HCT116 (cell line): ENCODE measurements around the gene INAVA. TPM values are rescaled to one million over a fixed set of nuclear protein-coding genes. Genes with fewer than 3 reads are reported as not detected.

Experiments used
- ATAC-seq: fragments of 200-7000 bp; cut with Tn5 transposase; 2 replicates; pipeline ENCODE4 v1.9.1; 2020; ENCODE audit warnings: mild to moderate bottlenecking, moderate library complexity
- BruUV-seq: library from RNA; stranded (reverse); fragments of 400-500 nt; replicated peaks from 2 replicates; lab custom pipeline; 2021; lab: Mats Ljungman, UMichigan
- CTCF ChIA-PET: fragments of 300-600 bp; sonication (Branson Sonifier 250); formaldehyde crosslinking; loops from one replicate; lab custom pipeline; 2021; ENCODE audit warnings: antibody characterized with exemption; lab: Charles Lee
- POLR2A ChIA-PET: fragments of 300-600, 350-600 bp; sonication (Branson Sonifier 250); formaldehyde crosslinking; loops from one replicate; lab custom pipeline; 2021; ENCODE audit warnings: antibody characterized with exemption; lab: Charles Lee
- RAD21 ChIA-PET, 2 experiments: fragments of 300-600 bp; sonication (Branson Sonifier 250); formaldehyde crosslinking; loops; one replicate each; lab custom pipeline; 2023; ENCODE audit warnings: low total read pairs in 2 of 2; ENCODE audit not compliant: uncharacterized antibody in 2 of 2, unreplicated experiment in 2 of 2, low non-redundant PET in 1 of 2; lab: Charles Lee
- DNase-seq: peaks from one replicate; pipeline ENCODE4 v3.0.0-alpha.2; 2010; ENCODE audit warnings: low read depth, low spot score
- H2AFZ ChIP-seq: fragments of 200-600 bp; shearing (Covaris generic), sonication (generic); 2 replicates; pipeline ENCODE4 v1.6.1; 2017; ENCODE audit warnings: low read depth, mixed run types, mixed read lengths, antibody characterized with exemption, low read length; ENCODE audit not compliant: poor library complexity, severe bottlenecking
- H3K27ac ChIP-seq: 2 replicates; pipeline ENCODE4 v1.5.1; 2012; ENCODE audit warnings: low read depth, low read length
- H3K27me3 ChIP-seq: fragments of 200-600 bp; sonication (generic); 2 replicates; pipeline ENCODE4 v1.6.1; 2016; ENCODE audit warnings: mixed run types, low read length, mixed read lengths; ENCODE audit not compliant: insufficient read depth
- H3K36me3 ChIP-seq, 2 experiments: fragments of 200-500 bp in 1 of 2; fragments of 200-600 bp in 1 of 2; sonication (Bioruptor generic) in 1 of 2; sonication (generic) in 1 of 2; 2 replicates each; pipeline versions ENCODE4 v1.5.1 to v1.6.1; 2014 to 2016; ENCODE audit warnings: low read length in 2 of 2, inconsistent platforms in 1 of 2, mixed read lengths in 1 of 2, mixed run types in 1 of 2; ENCODE audit not compliant: insufficient read depth in 2 of 2, control insufficient read depth in 1 of 2
- H3K4me1 ChIP-seq, 2 experiments: fragments of 200-600 bp in 1 of 2; sonication (generic) in 1 of 2; 2 replicates each; pipeline versions ENCODE4 v1.5.1 to v1.6.1; 2012 to 2017; ENCODE audit warnings: low read length in 2 of 2, inconsistent platforms in 1 of 2, mild to moderate bottlenecking in 1 of 2, mixed read lengths in 1 of 2, mixed run types in 1 of 2, moderate library complexity in 1 of 2; ENCODE audit not compliant: insufficient read depth in 2 of 2, control insufficient read depth in 1 of 2
- H3K4me2 ChIP-seq: fragments of 200-600 bp; sonication (generic); 2 replicates; pipeline ENCODE4 v1.6.1; 2017; ENCODE audit warnings: mixed run types, low read length, mixed read lengths
- H3K4me3 ChIP-seq, 2 experiments: fragments of 200-600 bp in 1 of 2; sonication (generic) in 1 of 2; replicated peaks in 1 of 2; 2 replicates each; pipeline ENCODE4 v1.5.1; 2011 to 2016; ENCODE audit warnings: low read length in 2 of 2, control low read depth in 1 of 2, low read depth in 1 of 2, mild to moderate bottlenecking in 1 of 2, mixed read lengths in 1 of 2, mixed run types in 1 of 2
- H3K79me2 ChIP-seq: fragments of 200-600 bp; sonication (generic); 2 replicates; pipeline ENCODE4 v1.6.1; 2017; ENCODE audit warnings: mild to moderate bottlenecking, mixed run types, low read length, moderate library complexity, mixed read lengths; ENCODE audit not compliant: insufficient read depth
- H3K9ac ChIP-seq: fragments of 200-600 bp; sonication (generic); 2 replicates; pipeline ENCODE4 v1.6.1; 2016; ENCODE audit warnings: low read length, mixed read lengths
- H3K9me2 ChIP-seq: fragments of 200-600 bp; sonication (generic), shearing (Covaris generic); 2 replicates; pipeline ENCODE4 v1.6.1; 2017; ENCODE audit warnings: mixed run types, mild to moderate bottlenecking, moderate library complexity; ENCODE audit not compliant: insufficient read depth
- H3K9me3 ChIP-seq, 2 experiments: fragments of 200-500 bp in 1 of 2; fragments of 200-600 bp in 1 of 2; sonication (Bioruptor generic) in 1 of 2; sonication (generic) in 1 of 2; 2 replicates each; pipeline ENCODE4 v1.6.1; 2014 to 2017; ENCODE audit warnings: low read length in 2 of 2, mixed read lengths in 2 of 2, inconsistent platforms in 1 of 2, low read depth in 1 of 2, mild to moderate bottlenecking in 1 of 2, mixed run types in 1 of 2, moderate library complexity in 1 of 2; ENCODE audit not compliant: control insufficient read depth in 1 of 2, insufficient read depth in 1 of 2
- H4K20me1 ChIP-seq: fragments of 200-600 bp; sonication (generic), shearing (Covaris generic); 2 replicates; pipeline ENCODE4 v1.6.1; 2017; ENCODE audit warnings: mixed run types, mild to moderate bottlenecking, moderate library complexity; ENCODE audit not compliant: insufficient read depth
- CEBPB ChIP-seq: IDR thresholded peaks from 2 replicates; pipeline ENCODE4 v1.6.1; 2012; ENCODE audit warnings: low read depth
- EGR1 ChIP-seq: IDR thresholded peaks from 2 replicates; pipeline ENCODE4 v1.6.1; 2012; ENCODE audit warnings: low read depth
- ELF1 ChIP-seq: IDR thresholded peaks from 2 replicates; pipeline ENCODE4 v1.6.1; 2012; ENCODE audit warnings: low read depth, borderline replicate concordance
- EZH2phosphoT487 ChIP-seq: fragments of 200-600 bp; IDR thresholded peaks from 2 replicates; pipeline ENCODE4 v1.6.1; 2018; ENCODE audit warnings: antibody characterized with exemption, borderline replicate concordance
- FOSL1 ChIP-seq: IDR thresholded peaks from 2 replicates; pipeline ENCODE4 v1.6.1; 2012; ENCODE audit warnings: low read depth
- JUND ChIP-seq: IDR thresholded peaks from 2 replicates; pipeline ENCODE4 v1.6.1; 2012
- POLR2A ChIP-seq: IDR thresholded peaks from 2 replicates; pipeline ENCODE4 v1.7.0; 2011; ENCODE audit warnings: borderline replicate concordance; ENCODE audit not compliant: insufficient read depth, insufficient read length; ENCODE audit errors: extremely low read depth
- YY1 ChIP-seq: IDR thresholded peaks from 2 replicates; pipeline ENCODE4 v1.6.1; 2011; ENCODE audit warnings: low read length, low read depth, moderate library complexity, mild to moderate bottlenecking; ENCODE audit not compliant: insufficient replicate concordance; ENCODE audit errors: extremely low read depth
- ZNF274 ChIP-seq: fragments of 200-500 bp; sonication (Bioruptor generic); IDR thresholded peaks from 2 replicates; pipeline ENCODE4 v1.6.1; 2014; ENCODE audit warnings: mild to moderate bottlenecking, low read depth, low read length, inconsistent platforms
- intact Hi-C: fragments of 100-400 bp; cut with micrococcal nuclease; formaldehyde crosslinking; loops from 2 replicates; pipeline ENCODE4 v1.10.0; 2022
- total RNA-seq: library from RNA; stranded (reverse); gene quantifications from one replicate; pipeline ENCODE4 v1.2.1, GENCODE V29; 2021; ENCODE audit not compliant: unreplicated experiment
- TF ChIP-seq, protein P1 (sequence below), 3 experiments: fragments of 200-600 bp in 1 of 3; sonication (generic) in 1 of 3; IDR thresholded peaks in 2 of 3; conservative IDR thresholded peaks in 1 of 3; 2 replicates each; pipeline ENCODE4 v1.5.1; 2012 to 2017; ENCODE audit warnings: low read depth in 2 of 3, low read length in 2 of 3, antibody characterized with exemption in 1 of 3, borderline replicate concordance in 1 of 3, control low read depth in 1 of 3, mild to moderate bottlenecking in 1 of 3, mixed read lengths in 1 of 3, mixed run types in 1 of 3, moderate library complexity in 1 of 3; ENCODE audit not compliant: insufficient read depth in 1 of 3
- TF ChIP-seq, protein P2 (sequence below): IDR thresholded peaks from 2 replicates; pipeline ENCODE4 v1.6.1; 2012; ENCODE audit warnings: low read depth

Gene INAVA
- total RNA-seq, 1 experiment from 2014 or later = 18.8 TPM

DNA sequence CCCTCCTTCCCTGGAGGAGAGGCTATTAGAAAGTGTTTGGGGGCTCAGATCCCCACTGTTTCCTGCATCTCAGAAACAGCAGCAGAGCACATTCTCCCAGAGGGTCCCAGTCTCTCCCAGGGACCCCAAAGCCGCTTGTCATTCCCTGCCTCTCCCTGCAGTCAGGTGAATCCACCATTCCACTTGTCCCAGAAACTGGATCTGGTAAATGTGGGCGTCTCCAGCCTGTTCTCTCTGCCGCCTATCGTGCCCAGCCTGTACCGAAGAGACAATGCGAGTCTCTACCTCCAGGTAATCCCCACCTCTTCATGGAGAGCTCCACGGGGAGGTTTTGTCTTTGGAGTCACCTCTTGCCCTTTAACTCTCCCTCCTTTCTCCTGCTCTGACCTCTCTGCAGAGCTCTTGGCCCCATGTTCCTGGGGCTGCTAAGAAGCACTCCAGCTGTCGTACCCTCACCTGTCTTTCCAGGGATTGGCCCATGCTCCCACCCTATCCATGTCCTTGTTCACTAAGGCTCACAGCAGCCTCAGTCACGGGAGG is 26.9 kb downstream of the INAVA start:
- intact Hi-C loops = no loop called here
- H3K4me2 ChIP-seq = no peak overlapping the region
- no peaks in the 10 kb centered on the region for H3K9me2 ChIP-seq
- ChIA-PET CTCF (no interaction called here), RAD21 (no interaction called here), POLR2A (no interaction called here)
- DNase-seq (no peak), ATAC-seq (no peak)
- no peaks in the 10 kb centered on the region for H4K20me1 ChIP-seq
- TF ChIP-seq, protein P1, sequence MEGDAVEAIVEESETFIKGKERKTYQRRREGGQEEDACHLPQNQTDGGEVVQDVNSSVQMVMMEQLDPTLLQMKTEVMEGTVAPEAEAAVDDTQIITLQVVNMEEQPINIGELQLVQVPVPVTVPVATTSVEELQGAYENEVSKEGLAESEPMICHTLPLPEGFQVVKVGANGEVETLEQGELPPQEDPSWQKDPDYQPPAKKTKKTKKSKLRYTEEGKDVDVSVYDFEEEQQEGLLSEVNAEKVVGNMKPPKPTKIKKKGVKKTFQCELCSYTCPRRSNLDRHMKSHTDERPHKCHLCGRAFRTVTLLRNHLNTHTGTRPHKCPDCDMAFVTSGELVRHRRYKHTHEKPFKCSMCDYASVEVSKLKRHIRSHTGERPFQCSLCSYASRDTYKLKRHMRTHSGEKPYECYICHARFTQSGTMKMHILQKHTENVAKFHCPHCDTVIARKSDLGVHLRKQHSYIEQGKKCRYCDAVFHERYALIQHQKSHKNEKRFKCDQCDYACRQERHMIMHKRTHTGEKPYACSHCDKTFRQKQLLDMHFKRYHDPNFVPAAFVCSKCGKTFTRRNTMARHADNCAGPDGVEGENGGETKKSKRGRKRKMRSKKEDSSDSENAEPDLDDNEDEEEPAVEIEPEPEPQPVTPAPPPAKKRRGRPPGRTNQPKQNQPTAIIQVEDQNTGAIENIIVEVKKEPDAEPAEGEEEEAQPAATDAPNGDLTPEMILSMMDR (IDR thresholded peaks at IDR 0.05 in 2 of 3, conservative IDR thresholded peaks at IDR 0.05 in 1 of 3; ENCODE audit: borderline replicate concordance in 1 of 3, insufficient read depth in 1 of 3, low read depth in 2 of 3, low read length in 2 of 3) = no peak
- TF ChIP-seq ELF1 (no peak), YY1 (no peak), JUND (no peak)
- H3K9me3 ChIP-seq = no peaks in the 10 kb centered on the region
- no peaks in the 10 kb centered on the region for H3K36me3 ChIP-seq
- H2AFZ ChIP-seq = no peak overlapping the region
- no peaks in the 10 kb centered on the region for H3K4me1 ChIP-seq
- no peak overlapping the region for H3K4me3 ChIP-seq
- no peaks in the 10 kb centered on the region for H3K79me2 ChIP-seq
- H3K27me3 ChIP-seq = no peaks in the 10 kb centered on the region
- no peak overlapping the region for H3K9ac ChIP-seq
- H3K27ac ChIP-seq = no peak overlapping the region
- no TSS peak for BruUV-seq

DNA sequence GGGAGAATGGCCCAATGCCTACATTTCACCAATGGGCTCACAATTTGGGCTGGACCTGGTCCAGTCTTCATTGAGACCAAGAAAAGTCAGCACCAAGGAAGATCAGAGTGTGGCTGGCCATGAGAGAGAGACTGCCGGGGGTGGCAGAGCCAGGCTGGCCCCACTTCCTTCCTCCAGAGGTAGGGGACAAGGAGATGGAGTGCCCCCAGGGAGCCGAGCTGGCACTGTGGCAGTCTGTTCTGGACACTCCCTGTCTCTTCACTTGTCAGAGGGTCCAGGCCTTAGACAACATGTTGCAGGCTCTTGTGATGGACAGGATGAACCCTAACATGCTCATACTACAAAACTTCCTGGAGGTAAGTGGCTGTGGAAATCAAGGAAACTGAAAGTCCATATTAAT is 27.7 kb downstream of the INAVA start:
- Histone ChIP-seq H3K36me3 (no peaks in the 10 kb centered on the region), H3K9ac (no peak overlapping the region), H3K27me3 (no peaks in the 10 kb centered on the region), H3K4me3 (no peak overlapping the region), H3K9me2 (no peaks in the 10 kb centered on the region), H3K79me2 (no peaks in the 10 kb centered on the region), H3K4me2 (no peak overlapping the region), H3K27ac (no peak overlapping the region), H2AFZ (no peak overlapping the region), H3K9me3 (no peaks in the 10 kb centered on the region), H4K20me1 (no peaks in the 10 kb centered on the region), H3K4me1 (no peaks in the 10 kb centered on the region)
- CTCF ChIA-PET = no interaction called here
- DNase-seq = no peak
- intact Hi-C loops = no loop called here
- RAD21 ChIA-PET = no interaction called here
- no TSS peak for BruUV-seq
- POLR2A ChIA-PET = no interaction called here
- TF ChIP-seq POLR2A (no peak), ELF1 (no peak), ZNF274 (no peak), CEBPB (no peak), EZH2phosphoT487 (no peak), JUND (no peak), EGR1 (no peak), FOSL1 (no peak)
- TF ChIP-seq, protein P2, sequence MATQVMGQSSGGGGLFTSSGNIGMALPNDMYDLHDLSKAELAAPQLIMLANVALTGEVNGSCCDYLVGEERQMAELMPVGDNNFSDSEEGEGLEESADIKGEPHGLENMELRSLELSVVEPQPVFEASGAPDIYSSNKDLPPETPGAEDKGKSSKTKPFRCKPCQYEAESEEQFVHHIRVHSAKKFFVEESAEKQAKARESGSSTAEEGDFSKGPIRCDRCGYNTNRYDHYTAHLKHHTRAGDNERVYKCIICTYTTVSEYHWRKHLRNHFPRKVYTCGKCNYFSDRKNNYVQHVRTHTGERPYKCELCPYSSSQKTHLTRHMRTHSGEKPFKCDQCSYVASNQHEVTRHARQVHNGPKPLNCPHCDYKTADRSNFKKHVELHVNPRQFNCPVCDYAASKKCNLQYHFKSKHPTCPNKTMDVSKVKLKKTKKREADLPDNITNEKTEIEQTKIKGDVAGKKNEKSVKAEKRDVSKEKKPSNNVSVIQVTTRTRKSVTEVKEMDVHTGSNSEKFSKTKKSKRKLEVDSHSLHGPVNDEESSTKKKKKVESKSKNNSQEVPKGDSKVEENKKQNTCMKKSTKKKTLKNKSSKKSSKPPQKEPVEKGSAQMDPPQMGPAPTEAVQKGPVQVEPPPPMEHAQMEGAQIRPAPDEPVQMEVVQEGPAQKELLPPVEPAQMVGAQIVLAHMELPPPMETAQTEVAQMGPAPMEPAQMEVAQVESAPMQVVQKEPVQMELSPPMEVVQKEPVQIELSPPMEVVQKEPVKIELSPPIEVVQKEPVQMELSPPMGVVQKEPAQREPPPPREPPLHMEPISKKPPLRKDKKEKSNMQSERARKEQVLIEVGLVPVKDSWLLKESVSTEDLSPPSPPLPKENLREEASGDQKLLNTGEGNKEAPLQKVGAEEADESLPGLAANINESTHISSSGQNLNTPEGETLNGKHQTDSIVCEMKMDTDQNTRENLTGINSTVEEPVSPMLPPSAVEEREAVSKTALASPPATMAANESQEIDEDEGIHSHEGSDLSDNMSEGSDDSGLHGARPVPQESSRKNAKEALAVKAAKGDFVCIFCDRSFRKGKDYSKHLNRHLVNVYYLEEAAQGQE = no peak
- no peak for ATAC-seq
